Activated CD4-positive, alpha-beta T cell treated with anti-CD3 and anti-CD28 coated beads, Interleukin-2, amount 10 ng/mL, durations not matched to agents 7 days and 5 days (primary cell): Measurements from ENCODE around the gene KIAA1614. TPM values are rescaled to one million over a fixed set of nuclear protein-coding genes. Genes with fewer than 3 reads are reported as not detected.

Source experiments
- CTCF ChIA-PET: fragments of 350-600 bp; sonication (Branson Sonifier 250); formaldehyde crosslinking; loops from one replicate; lab custom pipeline; 2021; ENCODE audit warnings: antibody characterized with exemption; lab: Charles Lee
- POLR2A ChIA-PET: fragments of 350-600 bp; sonication (Branson Sonifier 250); formaldehyde crosslinking; loops from one replicate; lab custom pipeline; 2021; ENCODE audit warnings: antibody characterized with exemption; lab: Charles Lee
- DNase-seq: peaks from one replicate; pipeline ENCODE4 v3.0.0-alpha.2; 2020
- H3K27ac Mint-ChIP-seq: one replicate; pipeline ENCODE4 v1.8.0; 2021; ENCODE audit warnings: mild to moderate bottlenecking, moderate library complexity, mixed read lengths
- H3K27me3 Mint-ChIP-seq: one replicate; pipeline ENCODE4 v1.8.0; 2021; ENCODE audit warnings: mixed read lengths
- H3K36me3 Mint-ChIP-seq: one replicate; pipeline ENCODE4 v1.8.0; 2021; ENCODE audit warnings: low read depth, mixed read lengths
- H3K4me1 Mint-ChIP-seq: one replicate; pipeline ENCODE4 v1.8.0; 2021; ENCODE audit warnings: mixed read lengths
- H3K4me3 Mint-ChIP-seq: one replicate; pipeline ENCODE4 v1.8.0; 2021; ENCODE audit warnings: mild to moderate bottlenecking, moderate library complexity, mixed read lengths
- H3K9me3 Mint-ChIP-seq: one replicate; pipeline ENCODE4 v1.8.0; 2021; ENCODE audit warnings: mixed read lengths
- total RNA-seq, 2 experiments: library from RNA; stranded (reverse); gene quantifications; one replicate each; pipeline ENCODE4 v1.2.3, GENCODE V29; 2021

The KIAA1614 gene
- total RNA-seq = under 1 TPM; 0.22 to 0.33 TPM

GRCh38 chr1:180912801-180913565, at the start of gene KIAA1614:
Gene KIAA1614 (plus strand): TSS chr1:180912897. CDS start chr1:180913244, 347 bp downstream.
- DNase-seq = no peak
- H3K4me3 Mint-ChIP-seq = peak within 1 kb of the TSS; percentile 54
- POLR2A ChIA-PET = no interaction called here
- CTCF ChIA-PET = interaction anchor here (1.1 kb wide), 1 partner anchor 397 kb away, joined by 3 read pairs; no protein-coding TSS in a partner anchor
- no peaks in the 10 kb centered on the region for H3K36me3 Mint-ChIP-seq
- no peaks in the 10 kb centered on the region for H3K9me3 Mint-ChIP-seq
- peaks cover 35% of the 10 kb centered on the region for H3K27me3 Mint-ChIP-seq
- peaks cover 15% of the 10 kb centered on the region for H3K4me1 Mint-ChIP-seq
- no peak within 1 kb of the TSS for H3K27ac Mint-ChIP-seq

- H3K4me3 Mint-ChIP-seq = no peak overlapping the region
- H3K9me3 Mint-ChIP-seq = no peaks in the 10 kb centered on the region
- H3K27ac Mint-ChIP-seq = no peak overlapping the region
- DNase-seq = peak; percentile 56
- POLR2A ChIA-PET = interaction anchor here (0.6 kb wide), 1 partner anchor 100 kb away, joined by 3 read pairs; no protein-coding TSS in a partner anchor
- no peaks in the 10 kb centered on the region for H3K4me1 Mint-ChIP-seq
- H3K36me3 Mint-ChIP-seq = no peaks in the 10 kb centered on the region
- no peaks in the 10 kb centered on the region for H3K27me3 Mint-ChIP-seq
- CTCF ChIA-PET = interaction anchor here (1.1 to 3.0 kb wide), 5 partner anchors 192 to 358 kb away, joined by 3 to 19 read pairs (median 4); no protein-coding TSS in a partner anchor
These were observed 49.4 kb upstream of the KIAA1614 start for GRCh38 chr1:180863158-180863775.

- no peak for DNase-seq
- no peak overlapping the region for H3K4me3 Mint-ChIP-seq
- H3K27me3 Mint-ChIP-seq = no peaks in the 10 kb centered on the region
- H3K27ac Mint-ChIP-seq = no peak overlapping the region
- no peaks in the 10 kb centered on the region for H3K4me1 Mint-ChIP-seq
- POLR2A ChIA-PET = interaction anchor here (0.7 kb wide), 1 partner anchor 69 kb away, joined by 3 read pairs; no protein-coding TSS in a partner anchor
- CTCF ChIA-PET = interaction anchor here (0.6 to 1.3 kb wide), 5 partner anchors 9 to 343 kb away, joined by 3 to 5 read pairs (median 4); no protein-coding TSS in a partner anchor
- H3K36me3 Mint-ChIP-seq = peaks cover 4% of the 10 kb centered on the region
- H3K9me3 Mint-ChIP-seq = no peaks in the 10 kb centered on the region
These were observed 30.7 kb upstream of the KIAA1614 start for GRCh38 chr1:180881806-180882509.

GRCh38 chr1:180884588-180885300, 28.0 kb upstream of the KIAA1614 start:
- Mint-ChIP-seq H3K27ac (no peak overlapping the region), H3K9me3 (no peaks in the 10 kb centered on the region), H3K4me1 (no peaks in the 10 kb centered on the region), H3K27me3 (no peaks in the 10 kb centered on the region), H3K4me3 (no peak overlapping the region), H3K36me3 (peaks cover 4% of the 10 kb centered on the region)
- ChIA-PET CTCF (interaction anchor here (0.6 kb wide), 1 partner anchor 49 kb away, joined by 6 read pairs; no protein-coding TSS in a partner anchor), POLR2A (no interaction called here)
- no peak for DNase-seq

- POLR2A ChIA-PET = no interaction called here
- no peak for DNase-seq
- peaks cover 3% of the 10 kb centered on the region for H3K36me3 Mint-ChIP-seq
- CTCF ChIA-PET = interaction anchor here (0.6 to 1.5 kb wide), 2 partner anchors 16 to 59 kb away, joined by 3 read pairs; no protein-coding TSS in a partner anchor
- H3K27ac Mint-ChIP-seq = no peak overlapping the region
- H3K9me3 Mint-ChIP-seq = no peaks in the 10 kb centered on the region
- H3K4me3 Mint-ChIP-seq = no peak overlapping the region
- no peaks in the 10 kb centered on the region for H3K4me1 Mint-ChIP-seq
- no peaks in the 10 kb centered on the region for H3K27me3 Mint-ChIP-seq
These were observed 26.4 kb upstream of the KIAA1614 start for GRCh38 chr1:180886338-180886737.

GRCh38 chr1:180887841-180888240, 24.9 kb upstream of the KIAA1614 start:
- no peak overlapping the region for H3K4me3 Mint-ChIP-seq
- peaks cover 1% of the 10 kb centered on the region for H3K4me1 Mint-ChIP-seq
- H3K9me3 Mint-ChIP-seq = no peaks in the 10 kb centered on the region
- no peak for DNase-seq
- POLR2A ChIA-PET = no interaction called here
- peaks cover 3% of the 10 kb centered on the region for H3K36me3 Mint-ChIP-seq
- H3K27ac Mint-ChIP-seq = no peak overlapping the region
- CTCF ChIA-PET = interaction anchor here (1.0 kb wide), 1 partner anchor 162 kb away, joined by 3 read pairs; no protein-coding TSS in a partner anchor
- H3K27me3 Mint-ChIP-seq = no peaks in the 10 kb centered on the region

- Mint-ChIP-seq H3K27me3 (no peaks in the 10 kb centered on the region), H3K36me3 (no peaks in the 10 kb centered on the region), H3K27ac (no peak overlapping the region), H3K9me3 (no peaks in the 10 kb centered on the region), H3K4me3 (no peak overlapping the region), H3K4me1 (peaks cover 8% of the 10 kb centered on the region)
- ChIA-PET CTCF (interaction anchor here (1.3 kb wide), 1 partner anchor 9 kb away, joined by 3 read pairs; no protein-coding TSS in a partner anchor), POLR2A (no interaction called here)
- no peak for DNase-seq
These were observed 23.8 kb upstream of the KIAA1614 start for GRCh38 chr1:180888870-180889269.

GRCh38 chr1:180889325-180889724, 23.4 kb upstream of the KIAA1614 start:
- ChIA-PET POLR2A (no interaction called here), CTCF (interaction anchor here (1.3 kb wide), 1 partner anchor 9 kb away, joined by 3 read pairs; no protein-coding TSS in a partner anchor)
- H3K4me1 Mint-ChIP-seq = peaks cover 11% of the 10 kb centered on the region
- H3K9me3 Mint-ChIP-seq = no peaks in the 10 kb centered on the region
- H3K27ac Mint-ChIP-seq = no peak overlapping the region
- no peaks in the 10 kb centered on the region for H3K27me3 Mint-ChIP-seq
- no peak for DNase-seq
- no peaks in the 10 kb centered on the region for H3K36me3 Mint-ChIP-seq
- no peak overlapping the region for H3K4me3 Mint-ChIP-seq

GRCh38 chr1:180892272-180892671, 20.4 kb upstream of the KIAA1614 start:
- H3K36me3 Mint-ChIP-seq = no peaks in the 10 kb centered on the region
- H3K27me3 Mint-ChIP-seq = no peaks in the 10 kb centered on the region
- H3K9me3 Mint-ChIP-seq = no peaks in the 10 kb centered on the region
- no peak overlapping the region for H3K4me3 Mint-ChIP-seq
- no peak for DNase-seq
- peaks cover 11% of the 10 kb centered on the region for H3K4me1 Mint-ChIP-seq
- no peak overlapping the region for H3K27ac Mint-ChIP-seq
- CTCF ChIA-PET = interaction anchor here (1.2 kb wide), 1 partner anchor 9 kb away, joined by 4 read pairs; no protein-coding TSS in a partner anchor
- POLR2A ChIA-PET = no interaction called here

GRCh38 chr1:180892675-180893074, 20.0 kb upstream of the KIAA1614 start:
- no peak overlapping the region for H3K4me3 Mint-ChIP-seq
- CTCF ChIA-PET = interaction anchor here (1.2 kb wide), 1 partner anchor 9 kb away, joined by 4 read pairs; no protein-coding TSS in a partner anchor

GRCh38 chr1:180893614-180894013, 19.1 kb upstream of the KIAA1614 start:
- H3K9me3 Mint-ChIP-seq = no peaks in the 10 kb centered on the region
- POLR2A ChIA-PET = no interaction called here
- CTCF ChIA-PET = no interaction called here

More at GRCh38 chr1:180892675-180893074, 20.0 kb upstream of the KIAA1614 start:
- DNase-seq = no peak
- Mint-ChIP-seq H3K4me1 (peaks cover 11% of the 10 kb centered on the region), H3K9me3 (no peaks in the 10 kb centered on the region), H3K27ac (no peak overlapping the region), H3K27me3 (no peaks in the 10 kb centered on the region), H3K36me3 (no peaks in the 10 kb centered on the region)
- POLR2A ChIA-PET = no interaction called here

GRCh38 chr1:180896161-180896560, 16.5 kb upstream of the KIAA1614 start:
- Mint-ChIP-seq H3K27me3 (no peaks in the 10 kb centered on the region), H3K36me3 (no peaks in the 10 kb centered on the region), H3K27ac (no peak overlapping the region), H3K4me1 (peaks cover 11% of the 10 kb centered on the region), H3K9me3 (no peaks in the 10 kb centered on the region), H3K4me3 (no peak overlapping the region)
- DNase-seq = no peak
- POLR2A ChIA-PET = no interaction called here
- CTCF ChIA-PET = no interaction called here

More at GRCh38 chr1:180893614-180894013, 19.1 kb upstream of the KIAA1614 start:
- DNase-seq = no peak
- Mint-ChIP-seq H3K27ac (no peak overlapping the region), H3K36me3 (no peaks in the 10 kb centered on the region), H3K27me3 (no peaks in the 10 kb centered on the region), H3K4me3 (no peak overlapping the region), H3K4me1 (peaks cover 11% of the 10 kb centered on the region)
